ENCODE results near the gene ZNF827.

The ZNF827 gene, protein sequence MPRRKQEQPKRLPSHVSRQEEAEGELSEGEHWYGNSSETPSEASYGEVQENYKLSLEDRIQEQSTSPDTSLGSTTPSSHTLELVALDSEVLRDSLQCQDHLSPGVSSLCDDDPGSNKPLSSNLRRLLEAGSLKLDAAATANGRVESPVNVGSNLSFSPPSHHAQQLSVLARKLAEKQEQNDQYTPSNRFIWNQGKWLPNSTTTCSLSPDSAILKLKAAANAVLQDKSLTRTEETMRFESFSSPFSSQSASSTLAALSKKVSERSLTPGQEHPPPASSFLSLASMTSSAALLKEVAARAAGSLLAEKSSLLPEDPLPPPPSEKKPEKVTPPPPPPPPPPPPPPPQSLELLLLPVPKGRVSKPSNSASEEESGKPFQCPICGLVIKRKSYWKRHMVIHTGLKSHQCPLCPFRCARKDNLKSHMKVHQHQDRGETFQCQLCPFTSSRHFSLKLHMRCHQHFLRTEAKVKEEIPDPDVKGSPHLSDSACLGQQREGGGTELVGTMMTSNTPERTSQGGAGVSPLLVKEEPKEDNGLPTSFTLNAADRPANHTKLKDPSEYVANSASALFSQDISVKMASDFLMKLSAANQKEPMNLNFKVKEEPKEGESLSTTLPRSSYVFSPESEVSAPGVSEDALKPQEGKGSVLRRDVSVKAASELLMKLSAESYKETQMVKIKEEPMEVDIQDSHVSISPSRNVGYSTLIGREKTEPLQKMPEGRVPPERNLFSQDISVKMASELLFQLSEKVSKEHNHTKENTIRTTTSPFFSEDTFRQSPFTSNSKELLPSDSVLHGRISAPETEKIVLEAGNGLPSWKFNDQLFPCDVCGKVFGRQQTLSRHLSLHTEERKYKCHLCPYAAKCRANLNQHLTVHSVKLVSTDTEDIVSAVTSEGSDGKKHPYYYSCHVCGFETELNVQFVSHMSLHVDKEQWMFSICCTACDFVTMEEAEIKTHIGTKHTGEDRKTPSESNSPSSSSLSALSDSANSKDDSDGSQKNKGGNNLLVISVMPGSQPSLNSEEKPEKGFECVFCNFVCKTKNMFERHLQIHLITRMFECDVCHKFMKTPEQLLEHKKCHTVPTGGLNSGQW
- 15.9 to 56.3 (median 18.7) reads per million in 3 experiments for total RNA-seq

DNA sequence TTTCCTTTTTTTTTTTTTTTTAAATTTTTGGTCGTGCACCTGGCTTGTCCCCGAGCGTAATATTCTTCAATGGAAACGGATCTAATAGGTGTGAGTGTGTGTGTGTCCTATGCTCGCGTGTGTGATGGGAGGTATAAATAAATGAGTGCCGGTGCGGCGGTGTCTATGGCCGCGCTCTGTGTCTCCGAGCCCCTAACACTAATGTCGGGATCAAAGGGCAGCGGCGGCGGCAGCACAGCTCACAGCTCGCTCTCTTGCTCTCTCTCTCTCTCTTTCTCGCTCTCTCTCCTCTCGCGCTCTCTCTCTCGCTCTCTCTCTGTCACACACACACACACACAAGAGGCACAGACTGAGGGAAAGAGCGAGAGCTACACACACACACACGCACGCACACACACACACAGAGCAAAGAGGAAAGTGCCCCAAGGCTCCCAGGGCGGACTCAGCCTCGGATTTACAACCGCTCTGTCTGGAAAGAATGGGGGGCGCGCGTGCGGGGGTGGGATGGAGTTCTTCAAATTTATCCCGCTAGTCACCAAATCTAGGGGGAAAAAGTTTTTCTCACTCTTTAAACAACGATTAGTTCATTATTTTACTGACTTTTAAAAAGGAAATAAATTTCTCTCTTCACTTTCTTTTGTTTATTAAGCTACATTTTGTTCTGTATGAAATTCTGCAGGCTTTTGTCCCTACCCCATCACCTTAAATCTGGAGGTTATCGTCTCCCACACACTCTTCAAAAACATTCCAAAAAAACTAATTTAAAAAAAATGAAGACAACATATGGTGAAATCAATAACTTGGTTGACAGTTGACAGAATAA lies at the start of gene ZNF827:
TSS of gene ZNF827 (minus strand) at position 206 of the 823 bp plus-strand sequence. CDS start 416 bp downstream, outside the sequence.
- DNase-seq: peak; percentile 71

DNA sequence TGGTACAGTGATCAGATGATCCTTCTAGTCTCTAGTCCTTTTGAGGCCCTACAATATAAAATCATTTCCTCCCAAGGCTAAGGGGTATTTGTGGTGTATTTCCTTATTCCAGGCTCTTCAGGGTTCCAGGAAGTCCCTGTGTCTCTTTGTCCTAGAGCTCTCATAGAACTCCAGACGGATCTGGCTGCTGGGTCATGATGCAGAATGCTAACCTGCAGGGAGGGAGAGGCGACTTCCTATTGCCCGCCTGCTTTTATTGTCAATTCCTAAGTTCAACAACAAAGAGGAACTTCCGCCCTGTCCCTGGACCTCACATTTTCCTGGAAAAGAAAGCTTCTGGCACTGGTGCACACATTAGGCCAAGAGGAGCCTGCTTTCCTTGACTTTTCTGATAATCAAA lies 45.9 kb upstream of the ZNF827 start:
- no peak for DNase-seq

DNA sequence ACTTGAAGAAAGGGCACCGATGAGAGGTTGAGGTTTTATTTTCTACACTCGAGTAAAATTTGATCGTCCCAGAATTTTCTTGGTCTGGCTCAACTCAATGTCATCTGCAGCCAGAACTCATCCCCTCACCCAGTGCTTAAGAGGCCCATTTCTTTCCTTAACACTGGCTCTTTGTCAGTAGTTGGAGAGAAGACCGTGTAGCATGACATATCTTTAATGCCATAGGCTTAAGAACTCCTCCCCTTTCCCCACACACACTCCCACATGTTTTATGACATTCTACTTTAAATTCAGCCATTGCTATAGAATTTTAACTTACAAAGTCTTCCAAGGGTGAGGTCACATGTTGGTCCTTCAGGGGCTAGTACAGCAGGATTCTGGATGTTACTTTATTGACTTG lies 44.2 kb upstream of the ZNF827 start:
- no peak for DNase-seq

DNA sequence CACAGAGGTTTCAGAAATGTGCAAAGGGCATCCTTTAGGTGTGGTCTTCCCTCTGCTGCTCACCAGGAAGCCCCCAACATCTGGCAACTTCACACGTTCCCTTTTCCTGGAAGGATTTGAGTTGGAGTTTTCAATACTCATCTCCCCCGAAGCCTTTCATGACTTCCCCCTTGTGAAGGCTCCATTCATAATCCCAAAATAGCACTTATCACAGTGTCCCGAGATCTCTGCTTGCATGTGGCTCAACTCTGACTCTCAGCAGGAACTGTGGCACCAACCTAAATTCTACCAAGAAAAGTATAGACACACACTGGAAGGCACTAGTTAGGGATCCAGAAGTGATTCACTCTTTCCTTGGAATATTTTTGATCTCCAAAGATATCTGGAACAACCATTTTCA lies 40.5 kb upstream of the ZNF827 start:
- DNase-seq: no peak

DNA sequence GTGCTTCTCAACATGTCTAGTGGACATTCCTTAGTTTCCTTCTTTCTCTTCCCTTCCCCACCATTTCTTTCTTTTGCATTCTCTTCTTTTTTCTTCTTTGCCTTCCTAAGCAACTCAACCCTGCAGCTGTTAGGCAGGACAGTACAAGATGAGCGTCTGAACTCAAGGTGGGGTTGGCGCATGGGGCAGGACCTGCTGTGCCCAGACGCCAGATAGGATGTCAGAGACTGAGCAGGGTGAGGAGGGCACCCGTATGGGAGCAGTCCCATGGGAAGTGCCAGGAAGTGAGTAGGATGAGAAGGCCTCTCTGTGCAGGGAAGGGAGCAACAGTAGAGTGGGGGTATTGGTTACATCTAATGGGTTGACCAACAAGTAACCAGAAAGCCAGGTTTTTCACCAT lies 38.1 kb upstream of the ZNF827 start:
- no peak for DNase-seq

DNA sequence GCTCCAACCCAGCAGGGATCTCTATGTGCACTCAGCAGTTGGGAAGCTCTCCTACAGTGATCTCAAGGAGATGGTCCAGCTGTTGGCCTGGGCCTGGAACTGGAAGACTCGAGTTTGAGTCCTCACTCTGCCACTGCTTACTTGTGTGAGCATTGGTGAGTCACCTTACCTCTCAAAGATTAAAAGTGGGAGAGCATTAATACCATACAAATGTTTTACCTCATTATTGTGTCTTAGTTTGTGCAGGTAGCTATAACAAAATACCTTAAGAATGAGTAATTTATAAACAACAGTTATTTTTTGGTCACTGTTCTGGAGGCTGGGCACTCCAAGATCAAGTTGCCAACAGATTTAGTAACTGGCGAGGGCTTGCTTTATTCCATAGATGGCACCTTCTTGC lies 21.4 kb upstream of the ZNF827 start:
- DNase-seq: no peak

DNA sequence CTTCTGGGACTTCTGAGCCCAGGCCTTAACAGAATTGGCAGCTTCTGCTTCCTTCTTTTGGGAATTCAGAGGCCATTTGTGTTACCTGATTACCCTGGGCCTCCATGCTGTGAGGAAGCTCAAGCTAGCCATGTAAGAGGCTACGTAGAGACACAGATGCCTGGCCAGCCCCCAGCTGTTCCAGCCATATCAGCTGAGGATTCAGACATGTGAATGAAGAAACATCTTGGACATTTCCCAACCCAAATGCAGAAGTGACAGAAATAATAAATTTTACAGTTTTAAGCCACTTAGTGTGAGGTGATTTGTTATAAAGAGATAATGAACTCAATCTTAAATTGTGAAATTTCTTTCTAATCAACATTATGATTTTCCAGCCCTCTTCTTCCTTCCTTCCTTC lies 18.7 kb upstream of the ZNF827 start:
- DNase-seq: no peak

DNA sequence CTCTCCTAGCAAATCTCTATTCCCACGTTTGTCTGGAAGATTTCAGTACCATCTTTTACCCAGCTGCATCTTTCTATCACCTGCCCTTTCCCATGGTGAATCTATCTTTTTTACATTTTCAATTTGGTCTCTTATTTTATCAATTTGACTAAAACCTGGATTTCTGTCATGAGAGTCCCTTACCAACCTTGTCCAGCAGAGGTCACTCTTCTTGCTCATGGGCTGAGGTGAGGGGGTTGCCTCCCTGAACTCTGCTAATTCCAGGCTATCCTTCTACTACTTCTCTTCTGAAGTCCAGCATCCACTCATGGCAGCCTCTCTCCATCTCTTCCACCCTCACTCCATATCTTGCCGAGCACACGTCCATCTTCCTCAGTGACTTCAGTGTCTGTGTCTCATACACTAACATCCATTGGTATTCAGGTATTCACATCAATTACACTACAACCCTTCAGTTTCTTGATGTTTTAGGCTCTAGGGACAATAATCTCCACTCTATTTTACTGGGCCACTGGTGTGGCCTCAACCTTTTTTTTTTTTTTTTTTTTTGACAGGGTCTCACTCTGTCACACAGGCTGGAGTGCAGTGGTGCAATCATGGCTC lies 17.8 kb upstream of the ZNF827 start:
- DNase-seq: peak; percentile 15

DNA sequence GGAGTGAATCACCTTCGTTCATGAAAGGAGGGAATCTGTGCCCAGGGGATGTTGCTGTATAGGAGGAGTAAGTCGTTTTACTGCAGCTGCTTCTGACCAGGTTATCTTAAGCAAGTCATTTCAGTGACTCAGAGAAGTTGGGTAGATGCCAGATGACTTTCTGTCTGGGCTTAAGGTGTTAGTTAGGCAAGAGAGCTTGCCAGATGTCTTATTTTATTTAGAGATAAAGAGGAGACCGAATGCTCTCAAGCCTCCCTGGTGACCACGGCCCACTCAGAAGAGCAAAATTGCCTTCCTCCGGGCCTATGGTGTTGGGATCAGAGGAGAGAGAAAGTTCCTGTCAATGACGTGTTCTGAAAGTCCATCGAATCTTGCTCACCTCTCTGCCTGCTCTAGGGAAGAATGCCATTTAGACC lies 16.3 kb upstream of the ZNF827 start:
- DNase-seq: no peak

DNA sequence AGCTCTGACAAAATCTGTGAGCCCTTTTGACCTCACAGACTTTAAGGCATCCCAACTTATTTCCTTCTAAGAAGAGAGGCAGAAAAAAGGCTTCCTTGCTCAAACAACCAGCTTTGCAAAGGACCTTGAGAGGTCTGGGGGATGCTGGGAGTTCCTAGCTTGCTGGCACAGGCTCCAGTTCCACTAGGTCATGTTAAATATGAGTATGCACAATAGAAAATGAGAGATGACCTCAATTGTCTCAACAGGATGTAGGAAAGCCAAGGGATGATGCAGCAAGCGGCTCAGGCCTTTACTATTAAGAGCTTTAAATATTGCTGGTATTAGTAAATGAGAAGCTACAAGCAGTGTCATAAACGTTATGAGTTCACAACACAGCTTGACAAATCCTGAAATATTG lies 13.3 kb upstream of the ZNF827 start:
- no peak for DNase-seq

DNA sequence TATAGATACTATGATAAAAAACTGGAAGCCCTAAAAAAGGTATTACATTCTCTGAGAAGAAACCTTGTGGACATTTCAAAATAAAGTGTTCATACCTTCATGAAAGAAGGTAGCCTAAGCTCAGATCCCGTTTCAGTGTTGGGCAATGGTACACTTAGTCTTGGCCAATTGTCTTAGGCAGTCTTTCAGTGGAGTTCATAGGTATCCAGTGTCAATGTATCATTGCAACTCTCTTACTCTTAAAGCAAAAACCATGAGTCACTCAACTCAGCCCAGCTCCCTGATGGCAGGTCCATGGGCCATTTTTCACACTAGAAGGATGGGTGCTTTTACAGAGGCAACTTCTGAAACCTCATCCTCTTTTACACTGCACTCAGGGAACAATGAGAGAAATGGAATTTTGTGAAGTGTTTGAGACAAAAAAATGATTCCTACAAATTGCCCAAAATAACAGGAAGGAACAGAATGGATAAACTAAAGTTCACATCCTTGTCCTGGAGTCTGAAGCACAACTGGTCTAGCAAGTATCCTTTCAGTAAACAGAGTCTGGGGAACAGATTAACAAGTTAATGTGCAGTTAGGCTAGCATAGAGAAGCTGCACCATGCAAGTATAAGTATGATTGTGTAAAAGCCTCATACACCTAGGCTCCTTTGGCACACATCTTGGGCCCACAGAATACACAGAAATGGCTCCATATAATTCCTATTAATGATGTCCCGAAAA lies 7.0 kb upstream of the ZNF827 start:
- no peak for DNase-seq

DNA sequence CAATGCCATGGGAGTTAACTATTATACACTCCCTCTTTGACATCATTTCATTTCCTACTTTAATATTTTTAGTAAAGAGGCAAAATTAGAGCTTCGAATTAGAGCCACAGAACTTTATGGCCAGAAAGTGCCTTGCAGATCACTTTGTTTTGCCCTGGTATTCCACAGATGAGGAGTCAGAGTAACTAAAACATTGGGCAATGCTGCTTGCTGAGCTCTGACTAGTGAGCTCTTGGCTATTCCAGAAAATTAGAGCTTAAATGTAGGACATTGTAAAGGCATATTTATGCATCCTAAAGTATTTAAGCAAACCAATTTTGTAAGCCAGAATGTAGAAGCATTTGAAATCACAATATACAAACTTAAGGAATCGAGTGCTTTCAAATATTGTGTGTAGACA lies 6.3 kb upstream of the ZNF827 start:
- no peak for DNase-seq

DNA sequence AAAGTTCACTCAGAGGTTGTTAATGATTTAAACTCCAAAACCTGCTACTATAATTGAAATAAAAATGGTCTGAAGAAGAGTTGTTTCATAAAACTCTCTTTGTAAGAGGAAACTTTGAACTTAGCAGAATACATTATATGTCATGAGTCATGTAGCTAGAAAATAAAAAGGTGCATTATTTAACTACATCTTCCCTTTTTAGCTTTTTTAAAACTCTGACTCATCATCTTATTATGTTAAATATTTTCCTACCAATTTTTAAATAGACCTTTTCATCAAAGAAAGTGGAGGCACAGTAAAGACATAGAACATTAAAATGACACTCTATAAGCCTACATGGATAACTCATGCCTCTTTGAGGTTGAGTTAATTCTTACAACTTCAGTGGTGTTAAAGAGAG lies 1.2 kb upstream of the ZNF827 start:
- no peak for DNase-seq

DNA sequence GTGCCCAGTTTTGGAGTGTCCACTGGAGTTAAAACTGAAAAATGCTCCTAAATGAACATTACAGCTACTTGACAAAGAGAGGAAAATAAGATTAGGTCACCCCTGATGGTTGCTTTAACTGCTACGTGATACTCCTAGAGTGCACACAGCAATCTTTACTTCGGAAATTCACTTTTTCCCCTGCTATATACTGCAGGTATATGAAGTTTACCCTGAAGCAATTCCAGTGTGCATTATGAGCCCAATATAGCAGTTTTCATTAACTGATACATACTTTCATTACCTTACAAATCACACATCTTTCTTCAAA lies 773 bp upstream of the ZNF827 start:
- no peak for DNase-seq

DNA sequence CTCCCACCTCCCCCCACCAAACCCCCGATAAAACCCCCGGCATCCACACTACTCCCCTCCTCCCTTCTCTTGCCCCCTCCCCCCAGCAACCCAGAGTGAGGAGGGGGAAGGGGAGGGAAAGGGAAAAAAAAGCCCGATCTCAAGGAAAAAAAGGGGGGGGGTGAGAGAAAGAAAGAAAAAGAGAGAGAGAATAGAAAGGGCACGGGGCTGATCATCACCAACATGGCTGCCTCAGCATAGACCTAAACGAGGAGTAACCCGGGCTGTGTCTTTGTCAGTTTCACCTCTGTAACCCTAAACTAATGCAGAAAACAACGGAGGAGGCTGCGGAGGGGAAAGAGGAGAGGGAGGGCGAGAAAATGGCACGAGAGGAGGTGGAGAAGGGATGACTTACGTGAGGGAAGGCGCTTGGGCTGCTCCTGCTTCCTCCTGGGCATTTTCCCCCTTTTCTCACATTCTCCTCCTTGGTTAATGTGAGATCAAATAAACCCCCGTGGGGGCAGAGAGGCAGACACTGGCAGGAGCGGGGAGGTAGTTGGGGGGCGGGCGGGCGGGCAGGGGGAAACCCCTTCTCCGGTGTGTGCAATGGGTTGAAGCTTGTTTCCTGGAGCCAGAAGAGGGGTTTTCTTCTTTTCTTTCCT lies 532 bp downstream of the ZNF827 start:
- peak; percentile 58 for DNase-seq

DNA sequence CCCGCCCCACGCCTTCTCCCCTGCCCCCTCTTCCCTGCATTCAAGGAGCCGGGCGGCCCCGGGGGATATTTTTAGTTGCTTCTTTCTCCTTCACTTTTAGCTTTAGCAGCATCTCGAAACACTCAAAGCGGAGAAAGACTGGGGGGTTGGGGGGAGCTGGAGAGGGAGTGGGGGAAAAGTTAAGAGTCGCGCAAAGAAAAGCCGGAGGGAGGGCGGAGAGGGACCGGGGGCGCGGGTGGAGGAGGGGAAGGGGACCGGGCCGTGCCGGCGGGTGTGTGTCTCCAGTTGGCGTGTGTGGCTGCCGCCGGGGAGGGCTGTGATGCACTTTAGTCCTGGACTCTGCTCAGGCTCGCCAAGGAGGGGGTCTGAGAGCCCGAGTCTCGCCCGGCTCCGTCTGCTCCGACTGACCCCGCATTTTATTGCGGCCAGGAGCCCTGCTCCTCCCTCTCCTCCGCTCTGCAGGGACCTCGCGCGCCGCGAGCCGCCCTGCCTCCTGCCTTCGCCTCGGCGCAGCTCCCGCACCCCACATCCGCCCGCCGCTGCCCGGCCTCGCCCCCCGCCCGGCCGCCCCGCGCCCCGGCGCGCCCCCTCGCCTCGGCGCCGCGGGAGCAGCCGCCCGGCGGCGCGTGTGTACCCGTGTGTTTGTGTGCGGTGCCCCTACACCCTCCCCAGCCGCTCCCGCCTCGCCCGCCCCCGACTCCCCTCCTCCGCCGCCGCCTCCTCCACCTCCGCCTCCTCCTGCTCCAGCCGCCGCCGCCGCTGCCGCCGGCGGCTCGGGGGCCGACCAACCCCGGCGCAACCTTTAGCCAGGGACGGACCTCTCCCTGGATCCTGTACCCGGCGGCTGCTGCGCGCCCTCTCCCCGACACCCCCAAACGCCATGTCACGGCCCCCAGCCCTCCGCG lies 1.4 kb downstream of the ZNF827 start:
- peak; percentile 33 for DNase-seq

DNA sequence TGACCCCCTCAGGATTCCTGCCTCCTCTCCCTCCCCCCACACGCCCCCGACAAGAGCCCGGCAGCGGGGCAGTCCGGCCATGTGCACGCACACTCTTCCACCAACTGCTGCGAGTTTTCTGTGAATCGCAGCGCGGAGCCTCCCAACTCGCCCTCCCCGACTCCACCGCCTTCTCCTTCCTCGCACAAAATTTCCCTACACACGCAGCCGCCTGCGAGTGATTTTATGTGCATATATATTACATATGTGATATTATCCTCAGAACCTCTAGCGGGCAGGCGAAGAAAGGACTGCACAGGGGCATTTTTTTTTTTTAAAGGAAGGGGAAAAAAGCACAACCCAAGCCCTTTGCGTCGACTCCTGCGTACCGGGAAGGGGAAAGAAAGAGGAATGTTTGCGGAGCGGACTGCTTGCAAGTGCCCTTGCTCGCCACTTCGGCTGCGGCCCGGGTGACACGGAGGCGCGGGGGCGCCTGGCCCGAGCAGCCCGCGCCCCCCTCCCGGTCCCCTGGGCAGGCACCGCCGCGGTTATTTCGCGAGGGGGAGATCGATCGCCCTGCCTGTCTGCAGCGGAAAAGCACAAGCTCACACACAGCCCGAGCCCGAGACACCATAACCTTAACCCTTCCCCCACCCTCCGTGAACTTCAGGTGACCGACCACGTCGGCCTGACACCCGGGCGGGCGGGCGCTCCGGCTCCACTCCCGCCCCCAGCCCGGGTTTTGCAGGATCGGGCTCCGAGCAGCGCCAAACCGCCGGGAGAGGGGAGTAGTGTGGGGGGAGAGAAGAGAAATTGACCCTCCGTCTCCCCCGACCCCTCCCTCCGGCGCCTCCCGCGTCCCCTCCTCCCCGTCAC lies 2.3 kb downstream of the ZNF827 start:
- DNase-seq: peak; percentile 63

DNA sequence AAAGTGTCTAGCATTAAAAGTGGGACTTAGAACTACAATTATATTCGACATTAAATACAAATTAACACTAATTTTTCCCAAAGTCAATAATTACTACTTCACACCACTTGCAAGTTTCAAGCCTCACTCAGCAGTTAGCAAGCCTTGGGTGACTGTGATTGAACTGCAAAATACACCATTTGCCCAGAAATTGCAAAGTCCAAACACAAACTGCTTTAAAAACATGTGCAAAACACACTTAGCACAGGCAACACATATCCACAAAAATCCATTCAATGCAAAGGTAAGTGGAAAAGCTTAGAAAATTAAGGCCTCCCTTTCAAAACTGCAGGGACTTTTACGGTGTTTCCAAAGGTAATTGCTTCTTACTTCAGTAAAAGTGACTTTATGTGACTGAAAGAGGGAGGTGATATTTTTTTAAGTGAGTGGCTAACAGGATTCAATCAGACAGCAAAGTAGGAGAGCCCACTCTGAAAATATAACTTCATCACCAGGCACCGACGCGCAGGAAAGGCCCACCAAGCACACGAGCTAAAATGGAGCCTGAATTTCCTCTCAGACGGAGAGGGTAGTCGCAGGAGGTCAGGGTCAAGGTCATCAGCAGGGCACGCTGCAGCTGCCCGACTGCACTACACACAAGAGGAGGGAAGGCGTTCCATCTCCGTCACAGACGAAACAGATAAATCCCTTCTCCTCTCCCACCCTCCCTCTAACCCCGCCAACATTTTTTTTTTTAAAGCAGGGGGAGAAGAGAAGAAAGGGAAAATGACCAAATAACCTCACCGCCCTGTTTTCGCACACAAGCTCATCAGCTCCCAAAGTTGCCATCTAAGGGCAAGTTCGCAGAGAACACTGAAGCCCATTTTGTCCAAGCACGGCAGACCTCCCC lies 3.1 kb downstream of the ZNF827 start:
- no peak for DNase-seq
